GM21526 (cell line): ENCODE data around the gene PEPD.

Experiments used
- ATAC-seq: cut with Tn5 transposase; IDR thresholded peaks from one replicate; pipeline ENCODE4 v1.9.1; 2021; ENCODE audit warnings: moderate library complexity; ENCODE audit not compliant: unreplicated experiment, low FRiP score

The PEPD gene

GRCh38 chr19:33443638-33444561 is 77.7 kb downstream of the PEPD start:
- no peak for ATAC-seq

- ATAC-seq: no peak
These were observed 78.9 kb downstream of the PEPD start for GRCh38 chr19:33442706-33443105.

DNA sequence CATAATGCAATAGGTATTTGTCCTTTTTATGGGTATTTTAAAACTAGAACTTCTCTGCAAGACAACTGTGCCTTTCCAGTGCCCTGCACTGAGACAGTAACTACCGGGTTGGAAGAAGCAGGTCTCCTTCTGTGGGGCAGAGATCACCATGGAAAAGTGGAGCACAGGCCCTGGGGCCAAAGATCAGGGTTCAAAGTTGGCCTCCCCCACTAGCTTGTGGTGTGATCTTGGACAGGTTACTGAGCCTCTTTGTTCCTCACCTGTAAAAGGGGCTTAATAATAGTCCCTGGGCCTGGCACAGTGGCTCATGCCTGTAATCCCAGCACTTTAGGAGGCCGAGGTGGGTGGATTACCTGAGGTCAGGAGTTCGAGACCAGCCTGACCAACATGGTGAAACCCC is 79.8 kb downstream of the PEPD start:
- no peak for ATAC-seq

DNA sequence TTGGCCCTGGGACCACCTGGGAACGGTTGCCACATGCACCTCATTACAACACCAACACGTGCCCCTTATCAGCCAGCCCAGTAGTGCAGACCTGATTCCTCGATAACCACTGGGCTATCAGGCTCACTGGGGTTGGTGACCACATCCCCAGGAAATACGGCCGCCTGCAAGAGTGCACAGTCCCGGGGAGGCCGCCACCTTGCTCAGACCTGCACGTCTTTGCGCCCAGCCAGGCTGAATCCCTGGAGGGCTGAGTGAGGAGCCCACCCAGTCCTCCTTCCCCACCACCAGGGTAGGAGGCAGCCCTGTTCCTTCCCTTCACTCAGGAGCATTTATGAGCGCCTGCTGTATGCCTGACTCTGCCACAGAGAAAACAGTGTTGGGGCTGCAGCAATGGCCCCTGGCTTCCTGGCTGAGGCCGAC is 80.3 kb downstream of the PEPD start:
- ATAC-seq: no peak

DNA sequence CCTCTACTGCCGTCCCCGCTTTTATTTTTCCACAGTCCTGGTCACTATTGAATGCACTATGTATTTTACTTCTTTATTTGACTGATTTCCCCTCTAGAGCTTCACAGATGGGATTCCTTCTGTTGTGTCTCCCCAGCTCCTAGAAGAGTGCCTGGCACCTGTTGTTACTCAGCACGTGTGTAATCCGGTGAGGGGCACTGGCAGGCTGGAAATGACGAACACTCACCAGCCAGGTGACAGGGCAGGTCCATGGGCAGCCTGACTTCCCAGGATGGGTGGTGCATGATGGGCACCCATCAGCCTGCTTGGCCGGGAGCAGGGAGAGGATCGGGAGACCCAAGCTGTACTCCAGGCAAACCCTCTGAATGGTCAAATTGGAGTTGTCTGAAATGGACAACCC is 80.9 kb downstream of the PEPD start:
- ATAC-seq: no peak

DNA sequence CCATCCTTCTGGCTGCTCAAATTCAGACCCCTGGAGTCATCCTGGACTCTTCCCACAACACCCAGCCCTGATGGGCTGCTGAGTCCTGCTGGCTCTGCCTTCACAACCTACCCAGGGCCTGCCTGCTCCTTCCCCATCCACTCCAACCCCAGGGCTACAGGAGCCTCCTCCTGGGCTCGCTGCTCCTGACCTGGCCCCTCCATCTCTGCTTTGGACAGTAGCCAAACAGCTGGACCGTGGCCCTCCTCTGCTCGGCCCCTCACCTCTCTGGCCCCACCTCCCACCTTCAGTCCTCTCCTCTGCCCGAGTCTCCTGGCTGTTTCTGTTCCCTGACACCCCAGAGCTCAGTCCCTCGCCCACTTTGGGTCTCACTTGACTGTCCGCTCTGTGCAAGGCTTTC is 81.3 kb downstream of the PEPD start:
- ATAC-seq: no peak

GRCh38 chr19:33438987-33439781 is 82.4 kb downstream of the PEPD start:
- ATAC-seq: no peak

DNA sequence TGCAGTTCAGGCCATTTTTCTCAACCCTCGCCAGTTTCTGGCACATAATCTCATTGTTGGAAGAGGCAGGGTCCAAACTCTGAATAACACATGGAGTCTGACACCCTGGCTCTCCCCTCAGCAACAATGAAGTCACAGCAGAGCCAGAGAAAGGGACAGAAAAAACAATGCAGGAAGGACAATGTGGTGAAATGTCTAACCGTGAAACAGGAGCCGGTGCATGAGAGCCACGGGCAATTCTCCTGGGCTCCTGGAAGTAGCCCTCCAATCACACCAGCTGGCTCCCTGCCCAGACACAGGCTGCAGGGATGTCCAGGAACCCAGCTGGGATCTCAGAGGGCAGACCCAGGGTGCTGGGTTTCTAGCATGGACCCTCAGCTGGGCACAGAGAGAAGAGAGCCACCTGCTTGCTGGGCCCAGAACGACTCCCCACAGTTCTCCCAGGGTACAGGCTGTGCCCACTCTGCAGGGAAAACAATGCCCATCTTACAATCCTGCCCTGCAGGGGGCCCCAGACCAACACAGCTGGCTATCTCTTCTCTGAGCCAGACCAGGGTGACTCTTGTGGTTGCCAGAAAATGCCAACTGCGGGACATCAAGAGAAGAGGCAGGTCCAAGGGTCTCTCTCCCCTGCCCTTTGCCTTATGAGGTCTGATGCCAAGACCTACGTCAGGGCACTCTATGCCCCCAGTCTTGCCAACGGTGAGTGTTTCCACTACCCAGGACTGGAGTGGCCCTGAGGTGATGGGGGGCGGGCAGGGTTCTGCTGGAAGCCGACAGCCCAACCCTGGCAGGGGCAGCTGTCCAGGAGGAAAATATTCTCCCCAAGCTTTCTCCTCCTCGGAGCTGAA is 83.5 kb downstream of the PEPD start:
- ATAC-seq: no peak

- ATAC-seq: no peak
These were observed 84.2 kb downstream of the PEPD start for GRCh38 chr19:33437393-33437820.

DNA sequence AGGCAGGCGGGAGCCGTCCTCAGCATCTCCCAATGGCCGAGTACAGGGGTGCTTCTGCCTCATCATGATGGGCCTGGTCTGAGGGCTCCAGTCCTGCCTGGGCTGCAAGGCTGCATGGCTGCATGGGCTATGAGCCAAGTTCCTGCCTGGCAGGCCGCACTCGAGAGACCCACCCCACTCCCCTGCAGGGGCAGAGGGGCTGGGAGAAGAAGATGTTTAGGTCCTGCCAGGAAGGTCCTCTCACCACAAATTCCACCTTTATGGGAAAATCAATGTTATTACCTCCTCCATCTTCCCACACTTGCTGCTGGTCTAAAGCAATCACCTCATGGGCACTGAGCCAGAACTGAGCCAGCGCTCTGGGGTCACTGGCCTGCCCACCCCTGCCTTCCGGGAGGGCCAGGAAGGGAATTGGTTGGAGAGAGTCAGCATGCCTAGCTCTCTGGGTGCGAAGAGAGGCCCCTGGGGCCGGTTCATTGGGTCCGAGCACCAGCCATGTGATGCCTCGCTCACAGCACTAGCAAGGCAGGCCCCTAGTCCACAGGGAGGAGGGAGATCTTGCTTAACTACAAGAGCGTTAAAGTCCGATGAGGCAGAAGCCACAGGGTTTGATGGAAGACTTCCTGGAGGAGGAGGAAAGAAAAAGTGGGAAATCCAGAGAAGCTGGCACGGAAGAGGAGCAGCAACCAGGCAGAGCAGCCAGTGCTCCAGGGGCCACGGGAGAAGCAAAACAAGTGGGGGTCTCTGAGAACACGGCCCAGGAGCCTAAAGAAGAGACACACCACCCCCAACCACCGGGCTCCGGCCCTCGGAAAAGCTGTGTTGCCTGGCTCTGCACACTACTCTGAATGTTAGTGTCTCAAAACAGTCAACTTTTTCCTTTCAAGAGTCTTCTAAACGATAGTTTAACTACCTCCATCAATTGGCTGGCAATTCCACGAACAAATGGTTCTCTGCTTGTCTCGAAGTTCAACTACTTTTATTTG is 84.9 kb downstream of the PEPD start:
- ATAC-seq: no peak

DNA sequence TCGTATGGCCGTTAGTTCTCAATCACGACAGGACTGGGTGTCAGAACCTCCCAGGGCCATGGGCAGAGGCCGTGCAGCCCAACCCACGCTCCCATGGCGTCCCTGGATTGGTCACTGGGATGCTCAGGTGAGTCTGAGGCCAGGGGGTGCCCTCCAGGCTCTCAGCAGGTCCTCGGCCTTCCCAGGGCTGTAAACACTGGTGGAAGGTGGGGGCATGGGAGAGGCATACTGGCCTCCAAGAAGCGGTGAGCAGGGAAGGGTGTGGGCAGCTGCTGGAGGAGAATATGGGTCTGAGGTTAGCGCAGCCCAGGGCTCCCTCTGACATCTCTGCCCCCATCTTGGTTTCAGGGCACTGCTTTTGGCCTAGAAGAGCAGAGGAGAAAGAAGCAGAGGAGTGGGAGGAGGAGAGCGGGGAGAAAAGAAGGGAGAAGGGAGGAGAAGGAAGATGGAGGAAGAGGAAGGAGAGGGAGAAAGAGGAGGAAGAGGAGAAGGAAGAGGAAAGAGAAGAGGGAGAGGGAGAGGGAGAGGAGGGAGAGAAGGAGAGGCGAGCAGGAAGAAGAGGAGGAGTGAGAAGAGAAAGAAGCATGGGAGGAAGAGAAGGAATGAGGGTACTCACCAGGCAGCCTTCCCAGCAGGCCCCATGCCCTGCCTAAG is 85.8 kb downstream of the PEPD start:
- no peak for ATAC-seq

DNA sequence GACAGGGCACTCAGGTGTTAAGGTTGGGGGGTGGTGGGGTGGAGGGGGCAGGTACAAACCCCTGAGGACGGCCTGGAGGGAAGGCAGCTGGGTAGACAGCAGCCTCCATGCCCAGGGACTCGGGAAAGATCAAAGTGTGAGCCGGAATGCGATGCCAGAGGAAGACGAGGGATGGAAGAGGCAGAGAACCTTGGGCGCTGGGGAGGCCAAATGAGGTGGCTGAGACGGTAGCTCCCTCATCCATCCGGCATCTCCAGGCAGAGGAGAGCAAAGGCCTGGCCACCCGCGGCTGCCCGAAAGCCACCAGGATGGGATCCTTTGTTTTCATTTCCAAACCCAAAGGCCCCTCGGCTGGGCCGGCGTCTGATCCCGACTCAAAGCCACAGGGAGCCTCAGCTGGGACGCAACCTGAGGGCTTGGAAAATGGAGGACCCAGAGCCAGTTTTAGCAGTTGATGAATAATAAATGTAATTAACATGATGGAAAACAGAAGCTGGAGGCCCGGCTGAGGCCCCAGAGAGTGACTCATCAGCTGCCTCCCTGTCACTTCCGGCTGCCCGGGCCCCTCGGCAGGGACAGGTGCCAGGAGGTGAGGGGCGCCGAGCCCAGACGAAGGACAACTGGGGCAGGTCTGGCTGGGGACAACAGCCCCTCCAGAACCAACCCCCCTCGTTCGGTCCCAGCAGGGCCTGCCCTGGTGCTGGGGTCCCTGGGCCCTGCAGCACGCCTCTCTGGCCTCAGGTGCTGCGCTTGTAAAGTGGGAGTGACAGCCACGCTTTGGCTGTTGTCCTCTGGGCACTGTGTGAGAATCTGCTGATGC is 86.5 kb downstream of the PEPD start:
- no peak for ATAC-seq

- ATAC-seq: no peak
These were observed 87.3 kb downstream of the PEPD start for GRCh38 chr19:33434069-33434885.

GRCh38 chr19:33432446-33433170 is 89.0 kb downstream of the PEPD start:
- no peak for ATAC-seq

DNA sequence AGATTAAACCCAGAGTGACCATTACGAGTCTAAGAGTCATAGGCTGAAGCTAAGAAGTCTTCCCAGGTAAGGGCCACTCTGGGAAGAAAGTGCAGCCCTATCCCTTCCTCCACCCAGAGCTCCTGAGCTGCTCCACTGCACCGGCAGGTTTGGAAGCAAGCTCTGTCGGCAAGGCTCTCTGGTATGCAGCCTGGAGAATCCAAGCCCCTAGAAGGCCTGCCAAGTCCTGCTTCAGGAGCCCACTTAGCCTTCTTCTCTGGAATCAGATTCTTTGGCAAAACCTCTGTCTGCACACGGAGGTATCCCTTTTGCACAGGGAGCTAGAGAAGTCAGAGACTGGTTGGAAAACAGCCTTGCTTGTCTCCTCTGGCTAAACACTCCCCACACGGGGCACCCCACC is 89.6 kb downstream of the PEPD start:
- ATAC-seq: no peak

DNA sequence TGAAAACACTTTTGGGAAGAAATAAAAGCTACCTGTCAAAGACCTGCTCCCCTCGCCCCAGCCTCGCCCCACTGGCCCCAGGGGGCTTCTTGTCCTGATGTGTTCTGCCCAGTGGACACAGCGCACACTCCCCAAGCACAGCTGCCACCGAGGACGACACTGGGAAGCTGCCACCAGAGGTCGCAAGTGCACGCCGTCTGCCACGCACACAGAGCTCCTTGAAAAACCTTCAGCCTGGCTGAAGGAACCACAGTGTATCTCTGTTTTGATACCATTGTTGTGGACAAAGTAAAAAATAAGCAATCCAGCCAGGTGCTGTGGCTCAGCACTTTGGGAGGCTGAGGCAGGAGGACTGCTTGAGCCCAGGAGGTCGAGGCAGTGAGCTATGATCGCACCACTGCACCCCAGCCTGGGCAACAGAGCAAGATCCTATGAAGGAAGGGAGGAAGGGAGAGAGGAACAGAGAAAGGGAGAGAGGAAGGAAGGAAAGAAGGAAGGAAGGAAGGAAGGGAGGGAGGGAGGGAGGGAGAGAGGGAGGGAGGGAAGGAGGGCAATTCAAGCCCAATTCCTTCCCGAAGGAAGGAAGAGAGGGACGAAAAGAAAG is 90.8 kb downstream of the PEPD start:
- no peak for ATAC-seq
